ENCODE data around the gene GRAMD1A. TPM values are rescaled to one million over a fixed set of nuclear protein-coding genes. Genes with fewer than 3 reads are reported as not detected.
"Not testable (repeated sequence)": the region's sequence is repeated elsewhere in the genome, so short reads cannot be mapped to it uniquely, and the experiment has no call there.

Gene GRAMD1A
- total RNA-seq, 1 experiment from 2014 or later, result 62.7 TPM

- no TSS peak for BruUV-seq (replicated peaks)
- POLR2A ChIA-PET (ENCODE audit: unreplicated experiment), result no interaction called here
- H3F3A ChIP-seq (ENCODE audit: insufficient read depth, low read depth), result no peaks in the 10 kb centered on the region
- 0 out of 2 replicates have a peak, but pooled peaks cover 4% of the 10 kb centered on the region for H3K27me3 ChIP-seq (ENCODE audit: insufficient read depth, low read depth)
- no peaks in the 10 kb centered on the region for H3K36me3 ChIP-seq (ENCODE audit: low read depth)
- no peak overlapping the region for H3K27ac ChIP-seq
- H3K9me2 ChIP-seq (ENCODE audit: insufficient read depth), result no peaks in the 10 kb centered on the region
- no peaks in the 10 kb centered on the region for H3K79me2 ChIP-seq (ENCODE audit: low read depth)
- intact Hi-C loops (cut with micrococcal nuclease; ENCODE audit: unreplicated experiment), result no loop called here
- H3K4me1 ChIP-seq (replicated peaks; ENCODE audit: insufficient read depth), result peaks cover 13% of the 10 kb centered on the region
- no peaks in the 10 kb centered on the region for H4K20me1 ChIP-seq (ENCODE audit: insufficient read depth)
- CTCF ChIA-PET, result no interaction called here
- no peaks in the 10 kb centered on the region for H3K9me3 ChIP-seq (ENCODE audit: insufficient read depth, low read depth)
- TF ChIP-seq CTCF (conservative IDR thresholded peaks at IDR 0.05) (no peak), EZH2 (IDR thresholded peaks at IDR 0.05; ENCODE audit: low read depth) (no peak)
- H3K4me2 ChIP-seq, result no peak overlapping the region
- H2AFZ ChIP-seq, result no peak overlapping the region
- DNase-seq, result no peak
- no peak overlapping the region for H3K4me3 ChIP-seq
Observed at GRCh38 chr19:34991542-34992333, 8.4 kb upstream of the GRAMD1A start.

GRCh38 chr19:34992582-34992981, 7.5 kb upstream of the GRAMD1A start:
- H3K27ac ChIP-seq; H3K79me2 ChIP-seq (ENCODE audit: low read depth); H3K4me3 ChIP-seq; H3K36me3 ChIP-seq (ENCODE audit: low read depth); CTCF ChIA-PET; H3K27me3 ChIP-seq (ENCODE audit: insufficient read depth, low read depth); H3K4me2 ChIP-seq; H3K9me2 ChIP-seq (ENCODE audit: insufficient read depth); H2AFZ ChIP-seq; H4K20me1 ChIP-seq (ENCODE audit: insufficient read depth); DNase-seq; H3F3A ChIP-seq (ENCODE audit: insufficient read depth, low read depth); intact Hi-C loops (cut with micrococcal nuclease; ENCODE audit: unreplicated experiment); H3K9me3 ChIP-seq (ENCODE audit: insufficient read depth, low read depth); BruUV-seq (replicated peaks): not testable (repeated sequence)
- peaks cover 13% of the 10 kb centered on the region for H3K4me1 ChIP-seq (replicated peaks; ENCODE audit: insufficient read depth)
- POLR2A ChIA-PET (ENCODE audit: unreplicated experiment), result interaction anchor here (0.6 kb wide), 1 partner anchor 13 kb away, joined by 5 read pairs; no protein-coding TSS in a partner anchor

GRCh38 chr19:34994286-34994642, 5.9 kb upstream of the GRAMD1A start:
- H3K36me3 ChIP-seq (ENCODE audit: low read depth), result no peaks in the 10 kb centered on the region
- no peaks in the 10 kb centered on the region for H4K20me1 ChIP-seq (ENCODE audit: insufficient read depth)
- peaks cover 5% of the 10 kb centered on the region; the same call in 1 of the 2 replicates for H3F3A ChIP-seq (ENCODE audit: insufficient read depth, low read depth)
- H3K79me2 ChIP-seq (ENCODE audit: low read depth), result no peaks in the 10 kb centered on the region
- no peak overlapping the region for H3K27ac ChIP-seq
- H3K9me3 ChIP-seq (ENCODE audit: insufficient read depth, low read depth), result no peaks in the 10 kb centered on the region
- no peak overlapping the region for H2AFZ ChIP-seq
- BruUV-seq (replicated peaks), result no TSS peak
- ChIA-PET CTCF (no interaction called here), POLR2A (ENCODE audit: unreplicated experiment) (no interaction called here)
- no peaks in the 10 kb centered on the region for H3K9me2 ChIP-seq (ENCODE audit: insufficient read depth)
- TF ChIP-seq EZH2 (IDR thresholded peaks at IDR 0.05; ENCODE audit: low read depth) (no peak), CTCF (conservative IDR thresholded peaks at IDR 0.05) (no peak)
- 0 out of 2 replicates have a peak overlapping the region, but pooled peaks have one; percentile 57 for H3K4me2 ChIP-seq
- intact Hi-C loops (cut with micrococcal nuclease; ENCODE audit: unreplicated experiment), result no loop called here
- H3K4me3 ChIP-seq, result no peak overlapping the region
- no peak for DNase-seq
- H3K4me1 ChIP-seq (replicated peaks; ENCODE audit: insufficient read depth), result peaks cover 17% of the 10 kb centered on the region
- 0 out of 2 replicates have a peak, but pooled peaks cover 4% of the 10 kb centered on the region for H3K27me3 ChIP-seq (ENCODE audit: insufficient read depth, low read depth)

Measured in PC-9 (cell line).